Measurements from ENCODE around the gene TMEM79.

TMEM79 gene

GRCh38 chr1:156284112-156284511 is at the start of gene TMEM79:
TSS of gene TMEM79 (plus strand) at chr1:156284325. CDS start at chr1:156285227, 902 bp downstream.
- no peak for DNase-seq

- no peak for DNase-seq
These were observed 48.0 kb upstream of the TMEM79 start for GRCh38 chr1:156236164-156236563.

GRCh38 chr1:156238248-156238647 is 45.9 kb upstream of the TMEM79 start:
- DNase-seq: no peak

GRCh38 chr1:156241311-156241811 is 42.8 kb upstream of the TMEM79 start:
- no peak for DNase-seq

- DNase-seq: no peak
These were observed 42.2 kb upstream of the TMEM79 start, which contains the start of gene BGLAP for GRCh38 chr1:156241926-156242325. TSS of gene BGLAP (plus strand) at chr1:156242184. CDS start at chr1:156242232, 48 bp downstream.

- DNase-seq: no peak
These were observed 41.4 kb upstream of the TMEM79 start for GRCh38 chr1:156242738-156243137.

- DNase-seq: no peak
These were observed 40.0 kb upstream of the TMEM79 start for GRCh38 chr1:156244126-156244525.

GRCh38 chr1:156244712-156245111 is 39.4 kb upstream of the TMEM79 start:
- no peak for DNase-seq

- no peak for DNase-seq
These were observed 38.5 kb upstream of the TMEM79 start for GRCh38 chr1:156245451-156246232.

- no peak for DNase-seq
These were observed 37.8 kb upstream of the TMEM79 start for GRCh38 chr1:156246241-156246780.

- no peak for DNase-seq
These were observed 37.2 kb upstream of the TMEM79 start for GRCh38 chr1:156246781-156247459.

GRCh38 chr1:156247460-156248322 is 36.4 kb upstream of the TMEM79 start, which contains the start of gene PAQR6:
TSS of gene PAQR6 (minus strand) at chr1:156248056. CDS start at chr1:156246731, 1,325 bp downstream.
- DNase-seq: no peak

- no peak for DNase-seq
These were observed 35.8 kb upstream of the TMEM79 start for GRCh38 chr1:156248323-156248683.

- no peak for DNase-seq
These were observed 34.5 kb upstream of the TMEM79 start for GRCh38 chr1:156249593-156249992.

- peak in 1 of 2 donors; percentile 72 for DNase-seq
These were observed 32.6 kb upstream of the TMEM79 start for GRCh38 chr1:156251527-156251926.

- no peak for DNase-seq
These were observed 30.5 kb upstream of the TMEM79 start for GRCh38 chr1:156253634-156254033.

GRCh38 chr1:156257711-156258110 is 26.4 kb upstream of the TMEM79 start:
- DNase-seq: peak in 1 of 2 donors; percentile 77

- DNase-seq: no peak
These were observed 25.3 kb upstream of the TMEM79 start for GRCh38 chr1:156258859-156259258.

GRCh38 chr1:156259805-156260204 is 24.3 kb upstream of the TMEM79 start:
- DNase-seq: peak in 1 of 2 donors; percentile 38

- DNase-seq: no peak
These were observed 23.2 kb upstream of the TMEM79 start for GRCh38 chr1:156260896-156261295.

- no peak for DNase-seq
These were observed 21.5 kb upstream of the TMEM79 start for GRCh38 chr1:156262461-156263287.

- no peak for DNase-seq
These were observed 20.9 kb upstream of the TMEM79 start for GRCh38 chr1:156263288-156263655.

Measured in bone marrow (tissue), 2 donors.